Measurements from ENCODE around the gene LRRIQ4. TPM values are rescaled to one million over a fixed set of nuclear protein-coding genes. Genes with fewer than 3 reads are reported as not detected.

LRRIQ4 gene
- total RNA-seq, 2 donors from 2014 or later: not detected

DNA sequence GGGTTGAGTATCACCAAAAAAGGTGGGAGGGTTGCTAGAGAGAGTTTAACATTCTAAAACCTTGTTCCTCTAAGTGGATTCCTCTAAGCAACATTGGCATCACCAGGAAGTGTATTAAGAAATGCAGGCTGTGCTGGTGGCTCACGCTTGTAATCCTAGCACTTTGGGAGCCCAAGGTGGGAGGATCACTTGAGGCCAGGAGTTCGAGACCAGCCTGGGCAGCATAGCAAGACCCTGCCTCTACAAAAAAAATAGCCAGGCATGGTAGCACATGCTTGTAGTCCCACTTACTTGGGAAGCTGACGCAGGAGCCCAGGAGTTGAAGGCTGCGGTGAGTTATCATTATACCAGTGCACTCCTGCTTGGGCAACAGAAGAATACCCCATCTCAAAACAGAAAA lies 34.8 kb upstream of the LRRIQ4 start:
- intact Hi-C loops (cut with DNase I): no loop called here
- DNase-seq: no peak
- 89 to 95% methylated on average over 4 of the region's 4 CpGs for WGBS, 2 donors
- Histone ChIP-seq H3K4me1 (peaks cover 26% of the 10 kb centered on the region), H3K9me3 (no peaks in the 10 kb centered on the region), H3K4me3 (no peak overlapping the region), H3K27me3 (no peaks in the 10 kb centered on the region), H3K27ac (no peak overlapping the region), H3K36me3 (replicated peaks in 1 of 2; ENCODE audit: insufficient read depth in 1 of 2, low read depth in 2 of 2) (peaks cover 0 to 30% of the 10 kb centered on the region in 2 donors)
- TF ChIP-seq POLR2A (IDR thresholded peaks at IDR 0.05): no peak
- TF ChIP-seq, protein P1, sequence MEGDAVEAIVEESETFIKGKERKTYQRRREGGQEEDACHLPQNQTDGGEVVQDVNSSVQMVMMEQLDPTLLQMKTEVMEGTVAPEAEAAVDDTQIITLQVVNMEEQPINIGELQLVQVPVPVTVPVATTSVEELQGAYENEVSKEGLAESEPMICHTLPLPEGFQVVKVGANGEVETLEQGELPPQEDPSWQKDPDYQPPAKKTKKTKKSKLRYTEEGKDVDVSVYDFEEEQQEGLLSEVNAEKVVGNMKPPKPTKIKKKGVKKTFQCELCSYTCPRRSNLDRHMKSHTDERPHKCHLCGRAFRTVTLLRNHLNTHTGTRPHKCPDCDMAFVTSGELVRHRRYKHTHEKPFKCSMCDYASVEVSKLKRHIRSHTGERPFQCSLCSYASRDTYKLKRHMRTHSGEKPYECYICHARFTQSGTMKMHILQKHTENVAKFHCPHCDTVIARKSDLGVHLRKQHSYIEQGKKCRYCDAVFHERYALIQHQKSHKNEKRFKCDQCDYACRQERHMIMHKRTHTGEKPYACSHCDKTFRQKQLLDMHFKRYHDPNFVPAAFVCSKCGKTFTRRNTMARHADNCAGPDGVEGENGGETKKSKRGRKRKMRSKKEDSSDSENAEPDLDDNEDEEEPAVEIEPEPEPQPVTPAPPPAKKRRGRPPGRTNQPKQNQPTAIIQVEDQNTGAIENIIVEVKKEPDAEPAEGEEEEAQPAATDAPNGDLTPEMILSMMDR (IDR thresholded peaks at IDR 0.05): no peak
- no peak for ATAC-seq

DNA sequence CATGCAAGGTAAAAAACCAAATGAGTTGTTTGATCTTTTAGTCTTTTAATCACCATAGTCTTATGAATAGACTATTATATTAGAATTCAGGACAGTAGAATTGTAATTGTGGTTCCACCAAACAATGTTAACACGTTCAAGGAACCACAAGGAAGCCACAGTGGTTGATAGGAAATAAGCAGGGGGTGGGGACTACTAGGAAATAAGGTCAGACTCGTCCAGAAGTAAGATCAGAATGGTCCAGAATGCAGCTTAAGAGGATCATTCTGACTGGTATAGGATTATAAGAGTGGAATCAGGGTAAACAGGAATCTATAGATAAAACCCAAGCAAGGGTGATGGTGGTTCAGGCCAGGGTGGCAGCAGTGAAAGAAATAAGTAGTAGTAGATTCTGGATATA lies 31.9 kb upstream of the LRRIQ4 start:
- Histone ChIP-seq H3K4me3 (no peak overlapping the region), H3K27ac (no peak overlapping the region), H3K36me3 (replicated peaks in 1 of 2; ENCODE audit: insufficient read depth in 1 of 2, low read depth in 2 of 2) (peaks cover 3 to 38% of the 10 kb centered on the region in 2 donors), H3K9me3 (no peaks in the 10 kb centered on the region), H3K27me3 (no peaks in the 10 kb centered on the region), H3K4me1 (peaks cover 6% of the 10 kb centered on the region)
- DNase-seq (no peak), ATAC-seq (no peak)
- WGBS, 2 donors: 57 to 73% methylated on average over 2 of the region's 2 CpGs
- intact Hi-C loops (cut with DNase I): no loop called here
- TF ChIP-seq, protein P1 (IDR thresholded peaks at IDR 0.05): no peak
- TF ChIP-seq POLR2A (IDR thresholded peaks at IDR 0.05): no peak

DNA sequence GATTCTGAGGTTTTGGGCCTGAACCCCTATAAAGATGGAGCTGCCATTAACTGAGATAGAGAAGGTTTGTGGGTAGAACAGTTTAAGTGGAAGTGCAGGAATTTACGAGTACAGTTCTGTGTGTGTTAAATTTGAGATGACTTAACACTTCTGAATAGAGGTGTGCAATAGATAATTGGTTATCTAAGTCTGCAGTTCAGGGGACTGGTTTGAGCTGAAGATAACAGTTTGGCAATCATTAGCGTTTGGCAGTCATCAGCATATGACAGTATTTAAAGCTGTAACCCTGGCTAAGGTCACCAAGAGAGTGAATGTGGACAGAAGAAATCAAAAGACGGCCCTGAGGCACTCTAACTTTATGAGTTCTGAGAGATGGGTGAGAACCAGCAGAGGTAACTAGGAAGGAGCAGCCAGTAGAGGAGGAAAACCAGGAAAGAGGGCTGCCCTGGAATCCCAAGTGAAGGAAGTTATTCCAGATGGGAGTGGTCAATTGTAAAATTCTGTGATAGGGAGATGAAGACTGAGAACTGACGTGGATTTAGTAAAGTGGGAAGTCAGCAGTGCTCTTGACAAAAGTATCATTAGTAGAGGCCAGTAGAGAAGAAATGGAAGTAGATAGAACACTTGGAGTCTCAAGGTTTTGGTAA lies 31.3 kb upstream of the LRRIQ4 start:
- Histone ChIP-seq H3K9me3 (no peaks in the 10 kb centered on the region), H3K36me3 (replicated peaks in 1 of 2; ENCODE audit: insufficient read depth in 1 of 2, low read depth in 2 of 2) (peaks cover 3 to 41% of the 10 kb centered on the region in 2 donors), H3K4me3 (no peak overlapping the region), H3K27me3 (no peaks in the 10 kb centered on the region), H3K4me1 (peaks cover under 1% of the 10 kb centered on the region), H3K27ac (no peak overlapping the region)
- no peak for ATAC-seq
- intact Hi-C loops (cut with DNase I): no loop called here
- no peak for DNase-seq
- TF ChIP-seq, protein P1 (IDR thresholded peaks at IDR 0.05): no peak
- TF ChIP-seq POLR2A (IDR thresholded peaks at IDR 0.05): no peak
- 74 to 83% methylated on average over 4 of the region's 4 CpGs for WGBS, 2 donors

DNA sequence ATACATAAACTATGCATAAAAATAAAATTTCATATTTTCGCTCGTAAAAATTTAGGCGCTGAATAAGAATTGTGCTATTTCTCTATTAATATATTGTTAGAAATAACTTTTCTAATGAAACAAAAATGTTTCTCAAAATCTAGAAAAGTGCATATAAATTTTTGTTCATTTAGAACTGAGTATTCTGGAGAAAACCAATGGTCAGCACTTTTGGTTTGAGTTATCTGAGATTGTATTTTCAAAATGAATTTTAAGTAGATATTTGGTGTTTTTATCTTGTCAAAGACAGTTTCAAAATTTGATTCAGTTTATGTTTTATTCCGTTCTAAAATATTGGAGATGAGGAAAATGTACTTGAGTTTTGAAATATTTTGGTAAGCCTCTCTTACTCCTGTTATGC lies 25.6 kb upstream of the LRRIQ4 start:
- ATAC-seq (no peak), DNase-seq (no peak)
- TF ChIP-seq, protein P1 (IDR thresholded peaks at IDR 0.05): no peak
- no peak for TF ChIP-seq POLR2A (IDR thresholded peaks at IDR 0.05)
- Histone ChIP-seq H3K27ac (no peak overlapping the region), H3K4me1 (no peaks in the 10 kb centered on the region), H3K27me3 (no peaks in the 10 kb centered on the region), H3K4me3 (no peak overlapping the region), H3K9me3 (no peaks in the 10 kb centered on the region), H3K36me3 (replicated peaks in 1 of 2; ENCODE audit: insufficient read depth in 1 of 2, low read depth in 2 of 2) (peaks cover 10 to 31% of the 10 kb centered on the region in 2 donors)
- intact Hi-C loops (cut with DNase I): no loop called here
- WGBS, 2 donors: 98% methylated on average over 4 of the region's 4 CpGs

DNA sequence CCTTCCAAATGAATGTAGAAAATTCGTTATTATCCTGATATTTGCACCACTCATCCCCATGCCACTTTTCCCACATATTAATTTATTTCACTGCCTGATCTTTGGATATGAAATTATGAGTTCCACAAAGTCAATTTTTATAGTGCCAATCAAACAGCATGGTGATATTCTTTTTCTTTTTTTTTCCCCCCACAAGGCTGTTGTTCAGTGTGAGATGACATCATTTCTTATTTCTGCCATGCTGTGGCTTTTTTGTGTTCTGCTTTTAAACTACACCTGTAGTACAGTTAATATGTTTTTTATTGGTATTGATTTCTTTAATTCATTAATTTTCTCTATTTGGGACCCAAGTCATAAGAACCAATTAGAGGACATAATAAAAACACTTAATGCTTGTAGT lies 24.9 kb upstream of the LRRIQ4 start:
- 70 to 86% methylated on average over 1 of the region's 1 CpG for WGBS, 2 donors
- no peaks in the 10 kb centered on the region for H3K4me1 ChIP-seq
- no peak for DNase-seq
- H3K27ac ChIP-seq: no peak overlapping the region
- H3K27me3 ChIP-seq: no peaks in the 10 kb centered on the region
- no peaks in the 10 kb centered on the region for H3K9me3 ChIP-seq
- no peak overlapping the region for H3K4me3 ChIP-seq
- TF ChIP-seq, protein P1 (IDR thresholded peaks at IDR 0.05): no peak
- TF ChIP-seq POLR2A (IDR thresholded peaks at IDR 0.05): no peak
- intact Hi-C loops (cut with DNase I): no loop called here
- H3K36me3 ChIP-seq (replicated peaks in 1 of 2; ENCODE audit: insufficient read depth in 1 of 2, low read depth in 2 of 2): peaks cover 10 to 26% of the 10 kb centered on the region in 2 donors
- no peak for ATAC-seq

Data from body of pancreas (tissue), 4 donors.